ENCODE data around the gene ELMO1.

GRCh38 chr7:36979810-36980248 is 468.8 kb downstream of the ELMO1 start:
- TF ChIP-seq, protein P1, sequence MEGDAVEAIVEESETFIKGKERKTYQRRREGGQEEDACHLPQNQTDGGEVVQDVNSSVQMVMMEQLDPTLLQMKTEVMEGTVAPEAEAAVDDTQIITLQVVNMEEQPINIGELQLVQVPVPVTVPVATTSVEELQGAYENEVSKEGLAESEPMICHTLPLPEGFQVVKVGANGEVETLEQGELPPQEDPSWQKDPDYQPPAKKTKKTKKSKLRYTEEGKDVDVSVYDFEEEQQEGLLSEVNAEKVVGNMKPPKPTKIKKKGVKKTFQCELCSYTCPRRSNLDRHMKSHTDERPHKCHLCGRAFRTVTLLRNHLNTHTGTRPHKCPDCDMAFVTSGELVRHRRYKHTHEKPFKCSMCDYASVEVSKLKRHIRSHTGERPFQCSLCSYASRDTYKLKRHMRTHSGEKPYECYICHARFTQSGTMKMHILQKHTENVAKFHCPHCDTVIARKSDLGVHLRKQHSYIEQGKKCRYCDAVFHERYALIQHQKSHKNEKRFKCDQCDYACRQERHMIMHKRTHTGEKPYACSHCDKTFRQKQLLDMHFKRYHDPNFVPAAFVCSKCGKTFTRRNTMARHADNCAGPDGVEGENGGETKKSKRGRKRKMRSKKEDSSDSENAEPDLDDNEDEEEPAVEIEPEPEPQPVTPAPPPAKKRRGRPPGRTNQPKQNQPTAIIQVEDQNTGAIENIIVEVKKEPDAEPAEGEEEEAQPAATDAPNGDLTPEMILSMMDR (conservative IDR thresholded peaks at IDR 0.05; ENCODE audit: low read depth, low read length) = no peak
- TF ChIP-seq EZH2phosphoT487 (IDR thresholded peaks at IDR 0.05; ENCODE audit: borderline replicate concordance, low read length) = no peak
- TF ChIP-seq EZH2 (IDR thresholded peaks at IDR 0.05; ENCODE audit: low read length, unreplicated experiment) = no peak
